IPS-NIHi11 (cell line): ENCODE results near the gene PLPPR2.
"Not testable (repeated sequence)": the region's sequence is repeated elsewhere in the genome, so short reads cannot be mapped to it uniquely, and the experiment has no call there.

ENCODE experiments used
- DNase-seq: peaks from one replicate; pipeline ENCODE4 v3.0.0; 2012; ENCODE audit warnings: mixed read lengths, low spot score

Gene PLPPR2

DNA sequence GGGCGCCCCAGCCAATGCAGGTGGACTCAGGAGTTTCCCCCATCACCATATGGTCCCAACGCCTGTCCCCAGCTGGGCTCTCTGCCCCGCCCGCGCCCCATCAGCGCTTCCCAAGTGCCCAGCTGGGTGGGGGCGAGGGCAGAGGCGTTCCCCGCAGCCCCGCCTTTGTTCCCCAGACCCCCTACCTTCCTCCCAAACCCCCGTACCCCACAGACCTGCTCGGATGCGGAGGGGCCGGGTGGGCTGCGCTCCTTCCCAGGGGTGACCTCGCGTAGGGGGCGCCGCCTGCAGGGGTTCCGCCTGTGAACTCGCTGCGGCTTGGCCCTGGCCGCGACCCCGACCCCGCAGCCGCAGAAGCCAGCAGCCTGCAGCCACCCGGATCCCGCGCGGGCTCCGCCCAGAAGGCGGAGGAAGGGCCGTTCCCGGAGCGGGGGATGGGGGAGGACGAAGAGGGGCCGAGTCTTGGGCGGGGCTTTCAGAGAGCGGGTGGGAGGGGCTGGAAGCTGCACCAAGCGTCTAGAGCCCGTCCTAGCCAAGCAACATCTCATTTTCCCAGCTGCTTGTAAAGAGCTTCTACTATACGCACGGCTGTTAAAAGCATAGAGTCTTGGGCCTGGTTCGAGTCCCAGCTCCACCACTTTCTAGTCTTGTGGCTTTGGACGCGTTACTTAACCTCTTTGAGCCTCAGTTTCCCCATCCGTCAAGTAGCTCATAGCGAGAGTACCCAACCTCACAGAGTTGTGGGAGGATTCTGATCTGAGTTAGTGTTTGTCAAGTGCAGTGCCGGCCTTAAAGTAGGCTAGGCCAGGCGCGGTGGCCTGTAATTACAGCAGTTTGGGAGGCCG lies 15.8 kb upstream of the PLPPR2 start, which contains the start of gene RAB3D:
TSS of gene RAB3D (minus strand) at position 404 of the 845 bp plus-strand sequence. CDS start 2,258 bp downstream, outside the sequence.
- DNase-seq, result peak; percentile 99

DNA sequence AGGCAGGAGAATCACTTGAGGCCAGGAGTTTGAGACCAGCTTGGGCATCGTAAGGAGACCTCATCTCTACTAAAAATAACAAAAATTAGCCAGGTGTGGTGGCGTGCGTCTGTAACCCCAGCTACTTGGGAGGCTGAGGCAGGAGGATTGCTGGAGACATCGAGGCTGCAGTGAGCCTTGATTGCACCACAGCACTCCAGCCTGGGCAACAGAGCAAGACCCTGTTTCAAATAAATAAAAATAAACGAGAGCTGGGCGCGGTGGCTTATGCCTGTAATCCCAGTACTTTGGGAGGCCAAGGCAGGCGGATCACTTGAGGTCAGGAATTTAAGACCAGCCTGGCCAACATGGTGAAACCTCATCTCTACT lies 15.1 kb upstream of the PLPPR2 start:
- not testable (repeated sequence) for DNase-seq

DNA sequence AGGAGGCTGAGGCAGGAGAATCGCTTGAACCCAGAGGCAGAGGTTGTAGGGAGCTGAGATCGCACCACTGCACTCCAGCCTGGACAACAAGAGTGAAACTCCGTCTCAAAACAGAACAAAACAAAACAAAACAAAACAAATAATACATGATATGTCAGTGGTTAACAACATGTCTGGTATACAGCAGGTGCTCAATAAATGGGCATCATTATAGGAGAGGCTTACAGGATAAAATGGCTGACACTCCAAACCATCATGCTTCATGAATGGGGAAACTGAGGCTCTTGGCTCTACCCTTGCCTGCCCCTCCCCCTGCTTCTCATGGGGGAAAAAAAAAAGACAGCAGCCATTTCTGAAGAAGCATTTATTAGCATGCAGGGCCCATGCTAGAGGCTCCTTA lies 12.8 kb upstream of the PLPPR2 start:
- DNase-seq, result no peak

DNA sequence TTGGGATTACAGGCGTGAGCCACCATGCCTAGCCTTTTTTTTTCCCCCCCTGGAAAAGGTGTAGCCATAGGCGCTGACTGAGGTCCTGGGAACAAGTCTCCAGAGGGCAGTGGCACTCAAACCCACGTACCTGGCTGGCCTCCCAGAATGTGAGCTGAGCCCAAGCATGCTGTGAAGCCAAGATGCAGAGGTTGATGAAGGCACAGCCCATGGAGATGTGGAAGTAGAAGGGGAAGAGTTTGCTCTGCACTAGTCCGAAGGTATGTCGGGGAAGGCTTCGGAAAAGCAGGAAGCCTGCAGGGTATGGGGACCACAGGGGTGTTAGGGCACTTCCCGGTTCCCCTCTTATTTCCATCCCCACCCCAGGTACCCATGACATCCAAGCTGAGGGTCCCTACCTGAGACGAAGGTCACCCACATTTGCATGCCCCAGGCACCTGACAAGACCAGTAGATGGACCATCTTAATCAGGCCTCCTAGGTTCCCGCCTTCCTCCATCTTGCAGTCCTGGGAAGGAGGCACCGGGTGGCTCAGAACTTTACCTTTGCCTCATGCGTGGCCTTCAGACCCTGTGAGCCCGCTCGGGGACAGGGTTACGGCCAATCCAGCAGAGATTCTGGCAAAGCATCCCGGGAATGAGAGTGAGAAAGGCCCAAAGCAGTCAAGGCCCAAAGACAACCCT lies 10.0 kb upstream of the PLPPR2 start:
- no peak for DNase-seq

DNA sequence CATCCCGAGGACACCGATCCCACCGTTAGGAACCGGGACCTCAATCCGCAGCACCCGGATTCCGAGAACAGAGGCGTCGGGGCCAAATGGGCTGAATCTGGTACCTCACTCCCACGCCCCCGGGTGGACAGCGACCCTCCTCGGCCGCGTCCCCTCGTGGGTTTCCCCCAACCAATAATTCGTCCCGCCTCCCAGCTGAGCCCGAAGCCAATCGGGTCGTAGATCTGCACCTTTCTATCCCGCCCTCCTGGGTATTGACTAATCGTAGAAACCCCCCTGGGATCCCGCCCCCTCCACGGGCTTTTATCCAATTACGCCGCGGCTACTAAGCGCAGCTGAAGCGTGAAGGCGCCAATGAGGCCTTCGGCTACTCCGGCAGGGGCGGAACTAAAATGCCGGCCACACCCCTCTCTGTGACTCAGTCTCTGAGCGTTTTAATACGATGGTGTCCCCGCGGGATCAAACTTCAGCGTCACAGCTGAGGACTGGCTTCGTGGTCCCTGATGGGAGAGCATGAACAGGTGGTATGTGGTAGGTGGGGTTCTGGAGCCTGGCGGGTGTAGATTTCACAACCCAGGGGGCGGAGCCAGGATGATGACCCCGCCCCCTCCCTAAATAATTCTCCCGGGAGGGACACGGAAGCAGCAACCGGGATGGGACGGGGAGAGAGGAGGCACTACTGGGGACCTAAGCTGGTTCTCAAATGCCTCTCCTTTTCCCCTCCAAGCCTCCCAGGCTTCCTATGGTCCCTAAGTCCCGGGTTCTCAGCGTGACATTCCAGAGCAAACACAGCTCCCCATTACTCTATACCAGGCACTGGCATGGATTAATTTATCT lies 8.9 kb upstream of the PLPPR2 start, which contains the start of the genes CCDC159 and TMEM205:
TSS of gene CCDC159 (plus strand) at position 416 of the 837 bp plus-strand sequence. CDS start at position 504, 88 bp downstream.
TSS of gene TMEM205 (minus strand) at position 165 of the 837 bp plus-strand sequence. CDS start 649 bp downstream, outside the sequence.
- DNase-seq, result peak; percentile 94

DNA sequence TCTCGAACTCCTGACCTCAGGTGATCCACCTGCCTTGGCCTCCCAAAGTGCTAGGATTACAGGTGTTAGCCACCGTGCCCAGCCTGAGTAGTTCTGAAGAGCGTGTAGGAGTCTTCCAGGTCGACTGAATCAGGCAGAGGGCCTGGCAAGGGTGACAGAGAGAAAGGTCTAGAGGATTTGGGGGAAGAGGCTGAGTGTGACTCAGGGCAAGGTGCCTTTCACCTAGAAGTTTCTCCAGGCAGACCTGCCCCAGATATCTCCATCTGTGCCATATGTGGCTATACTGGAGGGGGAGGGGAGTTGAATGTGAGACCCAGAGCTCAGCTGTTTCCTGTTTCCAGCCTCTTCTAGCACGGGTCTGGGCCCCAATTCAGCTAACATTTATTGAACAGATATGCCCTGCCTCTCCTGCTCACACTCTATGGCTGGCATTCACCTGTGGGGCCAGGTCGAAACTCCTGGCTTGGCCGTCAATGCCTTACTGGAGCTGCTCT lies 7.6 kb upstream of the PLPPR2 start:
- DNase-seq, result no peak

DNA sequence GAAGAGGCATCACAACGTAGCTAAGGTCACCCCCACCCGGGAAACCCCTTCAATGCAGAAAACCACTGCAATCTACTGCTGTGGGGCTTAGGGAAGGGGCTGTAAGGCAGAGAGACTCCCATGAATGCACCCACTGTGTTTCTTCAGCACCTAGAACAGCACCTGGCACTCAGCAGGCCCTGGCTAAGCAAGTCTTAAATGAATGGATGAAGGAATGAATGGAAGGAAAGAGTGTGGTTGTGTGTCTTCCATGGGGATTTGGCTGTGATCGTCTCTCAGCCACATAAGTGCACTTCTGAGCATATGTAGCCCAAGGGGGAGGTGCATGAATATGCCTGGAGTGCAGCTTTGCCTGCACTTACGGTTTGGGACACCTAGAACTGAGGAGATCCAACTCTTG lies 6.1 kb upstream of the PLPPR2 start:
- no peak for DNase-seq

DNA sequence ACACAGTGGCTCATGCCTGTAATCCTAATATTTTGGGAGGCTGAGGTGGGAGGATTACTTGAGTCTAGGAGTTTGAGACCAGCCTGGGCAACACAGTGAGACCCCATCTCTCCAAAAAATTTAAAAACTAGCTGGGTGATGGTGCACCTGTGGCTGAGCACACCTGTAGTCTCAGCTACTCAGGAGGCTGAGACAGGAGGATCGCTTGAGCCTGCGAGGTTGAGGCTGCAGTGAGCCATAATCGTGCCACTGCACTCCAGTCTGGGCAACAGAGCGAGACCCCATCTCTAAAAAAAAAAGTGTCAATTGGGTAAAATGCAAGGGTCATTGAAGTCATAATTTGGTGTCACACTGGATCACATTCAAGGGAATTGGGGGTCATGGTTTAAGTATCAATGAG lies 1.1 kb upstream of the PLPPR2 start:
- DNase-seq, result not testable (repeated sequence)

DNA sequence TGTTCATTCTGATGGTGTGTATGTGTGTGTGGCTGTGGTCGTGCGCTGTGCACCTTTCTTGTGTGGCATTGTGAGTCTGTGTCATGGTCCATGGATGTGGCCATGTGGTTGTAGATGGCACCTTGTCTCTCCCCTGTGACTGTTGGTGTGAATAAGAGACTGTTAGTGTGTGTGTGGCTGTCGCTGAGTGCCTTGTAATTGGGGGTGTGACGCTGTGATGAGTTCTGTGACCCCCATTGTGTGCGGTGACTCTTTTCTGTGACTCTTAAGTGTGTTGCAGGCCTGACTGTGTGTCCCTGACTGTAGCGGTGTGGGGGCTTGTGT lies 804 bp downstream of the PLPPR2 start:
- DNase-seq, result no peak

DNA sequence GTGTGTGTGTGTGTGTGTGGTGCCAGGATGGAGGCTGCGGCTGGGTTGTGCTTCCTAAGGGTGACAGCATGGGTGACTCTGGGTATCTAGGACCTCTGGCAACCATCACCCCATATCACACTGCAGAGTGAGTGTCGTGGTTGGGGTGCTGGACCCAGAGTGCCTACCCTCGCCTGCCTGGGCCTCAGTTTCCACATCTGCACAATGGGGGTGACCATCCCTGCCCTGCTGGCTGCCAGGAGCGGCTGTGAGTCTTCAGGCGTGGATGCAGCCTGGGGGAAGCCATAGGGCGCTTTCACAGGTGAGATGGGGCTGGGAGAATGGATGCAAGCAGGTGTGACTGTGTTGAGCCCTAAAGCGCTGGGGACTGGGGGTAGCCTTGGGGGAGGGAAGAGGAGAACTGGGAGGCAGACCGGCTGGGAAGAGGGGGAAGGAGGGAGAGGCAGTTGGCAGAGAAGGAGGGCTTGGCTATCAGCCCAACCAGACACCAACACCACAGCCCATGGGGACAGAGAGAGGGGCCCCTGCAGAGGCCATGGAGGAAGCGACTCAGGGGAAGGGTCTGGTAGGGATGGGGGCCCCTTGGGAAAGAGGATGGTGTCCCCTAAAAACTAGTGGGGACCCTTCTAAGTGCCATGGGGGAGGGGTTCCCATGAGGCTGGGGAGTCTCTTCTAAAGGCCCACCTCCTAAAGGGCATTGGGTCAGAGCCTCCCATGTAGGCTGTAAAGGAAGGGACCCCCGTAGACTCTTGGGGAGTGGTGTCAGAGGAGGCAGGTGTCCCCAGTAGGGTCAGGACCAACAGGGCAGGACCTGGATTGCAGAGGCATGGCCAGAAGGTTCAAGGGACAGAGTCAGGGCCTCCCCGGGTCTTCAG lies 1.7 kb downstream of the PLPPR2 start:
- peak; percentile 3 for DNase-seq

DNA sequence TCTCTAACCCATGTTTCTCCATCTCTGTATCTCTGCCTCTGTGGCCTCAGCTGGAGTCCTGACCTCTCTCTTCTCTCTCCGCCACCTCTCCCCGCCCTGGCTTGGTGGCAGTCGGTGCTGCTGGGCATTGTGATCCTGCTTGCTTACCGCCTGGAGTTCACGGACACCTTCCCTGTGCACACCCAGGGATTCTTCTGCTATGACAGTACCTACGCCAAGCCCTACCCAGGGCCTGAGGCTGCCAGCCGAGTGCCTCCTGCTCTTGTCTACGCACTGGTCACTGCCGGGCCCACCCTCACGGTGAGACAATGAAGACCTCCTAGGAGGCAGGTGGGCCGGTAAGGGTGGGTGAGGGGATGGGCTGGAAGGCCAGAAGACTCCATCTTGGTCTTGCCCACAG lies 4.2 kb downstream of the PLPPR2 start:
- DNase-seq, result no peak

DNA sequence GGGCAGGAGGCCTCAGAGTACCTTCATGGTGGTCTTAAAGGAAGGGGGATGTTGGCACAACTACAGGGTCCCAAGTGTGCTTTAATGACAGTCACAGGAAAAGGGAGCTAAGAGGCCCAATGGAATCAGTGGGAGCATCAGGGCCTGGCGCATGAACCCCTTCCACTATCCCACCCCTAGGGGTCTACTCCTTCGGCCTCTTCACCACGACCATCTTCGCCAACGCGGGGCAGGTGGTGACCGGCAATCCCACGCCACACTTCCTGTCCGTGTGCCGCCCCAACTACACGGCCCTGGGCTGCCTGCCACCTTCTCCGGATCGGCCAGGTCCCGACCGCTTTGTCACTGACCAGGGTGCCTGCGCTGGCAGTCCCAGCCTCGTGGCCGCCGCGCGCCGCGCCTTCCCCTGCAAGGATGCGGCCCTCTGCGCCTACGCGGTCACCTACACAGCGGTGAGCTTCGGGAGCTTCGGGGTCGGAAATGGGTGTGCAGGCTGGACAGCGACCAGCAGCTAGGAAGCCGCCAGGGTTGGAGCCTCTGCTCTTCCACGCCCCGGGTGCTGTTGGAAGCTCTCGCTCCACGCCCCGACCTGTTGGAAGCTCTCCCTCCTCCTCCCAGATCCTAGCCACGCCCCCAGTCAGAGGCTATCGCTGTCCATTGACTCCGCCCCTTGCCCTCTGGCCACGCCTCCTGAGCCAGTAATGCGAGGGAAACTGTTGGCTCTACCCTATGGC lies 6.0 kb downstream of the PLPPR2 start:
- peak; percentile 94 for DNase-seq

DNA sequence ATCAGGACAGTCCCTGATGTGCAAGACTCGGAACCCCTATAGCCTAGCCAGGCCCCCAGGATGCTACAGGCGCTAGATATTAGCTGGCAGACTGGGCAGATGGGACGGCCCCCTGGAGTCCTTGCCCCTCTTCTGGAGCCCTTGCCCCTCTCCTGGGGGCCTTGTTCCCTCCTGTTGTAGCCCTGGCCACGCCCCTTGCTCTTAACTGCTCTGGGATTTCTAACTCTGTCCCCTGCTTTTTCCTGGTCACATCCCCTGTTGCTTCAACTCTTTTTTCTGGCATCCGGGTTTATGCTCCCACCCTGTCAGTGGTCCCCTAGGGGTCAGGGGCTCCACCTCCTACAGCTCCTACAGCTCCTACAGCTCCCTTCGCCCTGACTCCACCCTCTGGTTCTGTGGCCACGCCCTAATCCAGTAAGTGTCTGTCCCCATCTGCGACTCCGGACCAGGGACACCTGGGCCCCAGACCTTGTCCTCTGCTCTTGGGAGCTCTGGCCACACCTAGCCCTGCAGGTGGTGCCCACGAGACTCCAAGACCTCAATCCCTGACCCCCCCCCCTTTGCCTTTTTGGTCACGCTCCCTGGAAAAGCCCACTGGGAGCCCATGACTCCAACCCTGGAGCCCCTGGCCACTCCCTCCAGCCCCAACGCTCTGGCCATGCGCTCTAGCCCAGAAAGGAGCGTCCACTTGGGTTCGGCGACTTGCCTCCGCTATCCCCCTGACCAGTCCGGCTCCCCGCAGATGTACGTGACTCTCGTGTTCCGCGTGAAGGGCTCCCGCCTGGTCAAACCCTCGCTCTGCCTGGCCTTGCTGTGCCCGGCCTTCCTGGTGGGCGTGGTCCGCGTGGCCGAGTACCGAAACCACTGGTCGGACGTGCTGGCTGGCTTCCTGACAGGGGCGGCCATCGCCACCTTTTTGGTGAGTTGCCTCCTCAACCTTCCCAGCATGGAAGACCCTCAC lies 6.8 kb downstream of the PLPPR2 start:
- peak; percentile 77 for DNase-seq

DNA sequence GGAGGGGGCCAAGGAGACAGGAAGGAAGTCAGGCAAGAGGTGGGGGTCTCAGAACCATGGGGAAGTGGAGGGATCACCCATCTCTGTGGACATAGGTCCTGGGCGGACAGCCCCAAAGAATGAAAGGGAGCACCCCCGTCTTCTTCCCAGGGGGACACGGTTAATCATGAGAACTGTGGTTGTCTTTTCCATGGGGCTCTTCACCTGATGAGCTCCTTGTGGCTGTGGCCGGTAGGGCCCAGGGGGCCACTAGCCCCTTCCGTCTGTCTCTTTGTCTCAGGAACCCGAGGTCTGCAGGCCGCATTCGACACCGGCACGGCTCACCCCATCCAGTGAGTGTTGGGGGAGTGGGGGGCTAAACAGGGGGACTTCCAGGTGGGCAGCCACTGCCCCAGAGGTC lies 8.6 kb downstream of the PLPPR2 start:
- DNase-seq, result no peak

DNA sequence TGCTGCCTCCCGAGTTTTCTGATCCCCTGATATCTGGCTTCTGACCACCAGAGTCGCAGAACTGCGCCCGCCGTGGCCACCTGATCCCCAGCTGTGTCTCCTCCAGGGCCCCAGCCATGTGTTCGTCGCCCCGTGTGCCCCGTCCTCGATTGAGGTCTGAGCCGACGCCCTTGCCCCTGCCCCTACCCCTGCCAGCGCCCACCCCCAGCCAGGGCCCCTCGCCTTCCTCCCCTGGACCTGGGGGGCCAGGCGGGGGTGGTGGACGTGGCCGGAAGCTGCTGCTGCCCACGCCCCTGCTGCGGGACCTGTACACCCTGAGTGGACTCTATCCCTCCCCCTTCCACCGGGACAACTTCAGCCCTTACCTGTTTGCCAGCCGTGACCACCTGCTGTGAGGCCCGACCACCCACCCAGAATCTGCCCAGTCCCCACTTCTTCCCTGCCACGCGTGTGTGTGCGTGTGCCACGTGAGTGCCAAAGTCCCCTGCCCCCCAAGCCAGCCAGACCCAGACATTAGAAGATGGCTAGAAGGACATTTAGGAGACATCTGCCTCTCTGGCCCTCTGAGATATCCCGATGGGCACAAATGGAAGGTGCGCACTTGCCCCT lies 9.2 kb downstream of the PLPPR2 start:
- DNase-seq, result no peak

DNA sequence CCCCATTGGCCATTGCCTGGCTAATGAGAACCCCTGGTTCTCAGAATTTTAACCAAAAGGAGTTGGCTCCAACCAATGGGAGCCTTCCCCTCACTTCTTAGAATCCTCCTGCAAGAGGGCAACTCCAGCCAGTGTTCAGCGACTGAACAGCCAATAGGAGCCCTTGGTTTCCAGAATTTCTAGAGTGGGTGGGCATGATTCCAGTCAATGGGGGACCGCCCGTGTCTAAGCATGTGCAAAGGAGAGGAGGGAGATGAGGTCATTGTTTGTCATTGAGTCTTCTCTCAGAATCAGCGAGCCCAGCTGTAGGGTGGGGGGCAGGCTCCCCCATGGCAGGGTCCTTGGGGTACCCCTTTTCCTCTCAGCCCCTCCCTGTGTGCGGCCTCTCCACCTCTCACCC lies 9.7 kb downstream of the PLPPR2 start:
- no peak for DNase-seq

DNA sequence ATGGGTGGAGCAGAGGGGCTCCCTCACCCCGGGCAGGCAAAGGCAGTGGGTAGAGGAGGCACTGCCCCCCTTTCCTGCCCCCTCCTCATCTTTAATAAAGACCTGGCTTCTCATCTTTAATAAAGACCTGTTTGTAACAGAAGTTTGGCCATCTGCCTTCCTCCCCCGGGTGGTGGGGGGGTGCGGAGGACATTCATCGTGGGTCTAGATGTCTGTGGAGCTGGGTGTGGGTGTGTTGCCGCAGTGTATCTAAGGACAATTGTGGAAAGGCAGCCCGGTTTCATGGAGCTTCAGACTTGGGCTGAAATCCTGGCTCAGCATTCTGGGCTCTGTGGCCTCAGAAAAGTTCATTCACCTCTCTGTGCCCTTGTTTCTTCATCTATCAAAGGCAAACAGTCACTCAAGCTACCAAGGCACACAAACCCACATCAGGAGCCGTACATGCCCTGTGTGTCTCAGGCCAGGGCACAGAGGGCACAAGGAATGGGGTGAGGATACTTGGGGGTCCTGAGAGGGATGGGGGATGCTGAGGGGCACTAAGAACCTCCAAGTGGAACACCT lies 10.4 kb downstream of the PLPPR2 start:
- no peak for DNase-seq

DNA sequence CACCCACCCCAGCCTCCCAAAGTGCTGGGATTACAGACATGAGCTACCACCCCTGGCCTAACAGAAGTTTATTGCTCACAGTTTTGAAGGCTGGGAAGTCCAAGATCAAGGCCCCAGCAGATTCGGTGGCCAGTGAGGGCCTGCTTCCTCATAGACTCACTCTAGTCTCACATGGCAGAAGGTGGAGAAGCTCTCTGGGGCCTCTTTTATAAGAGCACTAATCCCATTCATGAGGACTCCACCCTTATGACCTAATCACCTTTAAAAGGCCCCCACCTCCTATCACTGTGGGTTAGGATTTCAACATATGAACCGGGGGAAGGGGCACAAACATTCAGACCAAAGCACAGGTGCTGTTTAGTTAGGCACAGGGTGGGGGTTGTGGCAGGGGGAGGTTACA lies 12.3 kb downstream of the PLPPR2 start:
- DNase-seq, result no peak

DNA sequence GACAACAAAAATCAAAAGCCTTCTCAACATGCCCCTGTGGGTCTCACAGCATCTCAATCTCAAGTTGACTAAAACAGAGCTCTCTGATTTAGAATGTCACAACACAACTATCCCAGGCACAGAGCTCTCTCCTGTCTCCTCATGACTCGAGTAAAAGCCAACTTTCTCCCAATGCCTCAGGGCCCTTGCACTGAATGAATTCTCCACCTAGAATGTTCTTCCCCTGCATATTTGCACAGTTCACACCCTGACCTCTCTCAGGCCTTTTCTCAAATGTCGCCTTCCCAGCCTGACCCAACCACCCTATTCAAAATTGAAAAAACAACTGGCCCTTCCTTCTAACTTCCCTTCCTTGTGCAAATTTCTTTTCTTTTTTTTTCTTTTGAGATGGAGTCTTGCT lies 15.5 kb downstream of the PLPPR2 start:
- DNase-seq, result no peak
